H1 (cell line): ENCODE results near the gene TMEM132A. TPM values are rescaled to one million over a fixed set of nuclear protein-coding genes. Genes with fewer than 3 reads are reported as not detected.

Source experiments
- CTCF ChIA-PET: fragments of 300-600 bp; sonication (Branson Sonifier 250); formaldehyde crosslinking; loops from one replicate; lab custom pipeline; 2021; ENCODE audit not compliant: partially characterized antibody; lab: Charles Lee
- POLR2A ChIA-PET: fragments of 300-600 bp; sonication (Branson Sonifier 250); formaldehyde crosslinking; loops from one replicate; lab custom pipeline; 2021; ENCODE audit warnings: inconsistent platforms; ENCODE audit not compliant: partially characterized antibody; lab: Charles Lee
- DNase-seq, 2 experiments: peaks; one replicate each; pipeline versions ENCODE4 v3.0.0 to v3.0.0-alpha.2; 2010 to 2022; ENCODE audit warnings: low spot score in 2 of 2, low read depth in 1 of 2, mixed read lengths in 1 of 2
- FAIRE-seq: peaks from 2 replicates; lab custom pipeline; 2011; peaks lifted over from hg19 to GRCh38; lab: Jason Lieb, UNC
- H2AFZ ChIP-seq: 2 replicates; pipeline ENCODE4 v1.8.1; 2012; ENCODE audit warnings: low read length, inconsistent platforms
- H2AK5ac ChIP-seq: 2 replicates; pipeline ENCODE4 v1.6.1; 2013; ENCODE audit warnings: low read depth, low read length
- H2BK120ac ChIP-seq: replicated peaks from 2 replicates; pipeline ENCODE3; 2013; ENCODE audit warnings: low read depth, low read length, inconsistent platforms
- H2BK12ac ChIP-seq: 2 replicates; pipeline ENCODE4 v1.6.1; 2013; ENCODE audit warnings: low read depth, low read length
- H2BK15ac ChIP-seq: 2 replicates; pipeline ENCODE4 v1.6.1; 2013; ENCODE audit warnings: low read length
- H2BK20ac ChIP-seq: 2 replicates; pipeline ENCODE4 v1.6.1; 2013; ENCODE audit warnings: low read length
- H2BK5ac ChIP-seq: 2 replicates; pipeline ENCODE4 v1.6.1; 2013; ENCODE audit warnings: low read depth, low read length
- H3K14ac ChIP-seq: 2 replicates; pipeline ENCODE4 v1.6.1; 2013; ENCODE audit warnings: inconsistent platforms; ENCODE audit not compliant: insufficient read length
- H3K18ac ChIP-seq: 2 replicates; pipeline ENCODE4 v1.6.1; 2013; ENCODE audit warnings: low read length; ENCODE audit errors: extremely low read depth
- H3K23ac ChIP-seq: 2 replicates; pipeline ENCODE4 v1.6.1; 2013; ENCODE audit warnings: inconsistent platforms; ENCODE audit not compliant: insufficient read length
- H3K23me2 ChIP-seq: 2 replicates; pipeline ENCODE4 v1.6.1; 2013; ENCODE audit warnings: low read depth, low read length
- H3K27ac ChIP-seq: 2 replicates; pipeline ENCODE4 v1.6.1; 2011; ENCODE audit warnings: low read depth, low read length, inconsistent platforms
- H3K27me3 ChIP-seq, 4 experiments: replicated peaks in 1 of 4; 1 replicate in 1 of 4; 2 replicates in 3 of 4; pipeline versions ENCODE4 v1.6.1 to v1.8.1; 2011 to 2013; ENCODE audit warnings: low read length in 3 of 4, mild to moderate bottlenecking in 3 of 4, inconsistent platforms in 2 of 4, mixed read lengths in 2 of 4, moderate library complexity in 1 of 4; ENCODE audit not compliant: control insufficient read depth in 3 of 4, insufficient read depth in 3 of 4; ENCODE audit errors: extremely low read depth in 1 of 4
- H3K36me3 ChIP-seq, 4 experiments: 2 replicates each; pipeline versions ENCODE4 v1.6.1 to v1.8.1; 2011 to 2013; ENCODE audit warnings: mild to moderate bottlenecking in 4 of 4, low read length in 3 of 4, moderate library complexity in 2 of 4, control low read depth in 1 of 4, inconsistent platforms in 1 of 4; ENCODE audit not compliant: insufficient read depth in 4 of 4, control insufficient read depth in 2 of 4
- H3K4ac ChIP-seq: replicated peaks from 2 replicates; pipeline ENCODE3; 2013; ENCODE audit warnings: low read length, low read depth, mixed read lengths, inconsistent platforms; ENCODE audit not compliant: insufficient read length
- H3K4me1 ChIP-seq, 4 experiments: replicated peaks in 1 of 4; 1 replicate in 1 of 4; 2 replicates in 3 of 4; pipeline versions ENCODE4 v1.6.1 to v1.8.1; 2011 to 2013; ENCODE audit warnings: low read length in 3 of 4, inconsistent platforms in 2 of 4, mixed read lengths in 1 of 4; ENCODE audit not compliant: insufficient read depth in 4 of 4, control insufficient read depth in 3 of 4
- H3K4me2 ChIP-seq, 2 experiments: 2 replicates each; pipeline versions ENCODE4 v1.6.1 to v1.8.1; 2011 to 2013; ENCODE audit warnings: low read depth in 2 of 2, low read length in 2 of 2, control low read depth in 1 of 2, inconsistent platforms in 1 of 2, mild to moderate bottlenecking in 1 of 2; ENCODE audit not compliant: insufficient read depth in 1 of 2
- H3K4me3 ChIP-seq, 4 experiments: fragments of 200-600, 300-600 bp in 1 of 4; sonication (generic), shearing (Covaris generic), sonication (Bioruptor Twin) in 1 of 4; 2 replicates each; pipeline versions ENCODE4 v1.5.1 to v1.8.1; 2011 to 2016; ENCODE audit warnings: low read length in 4 of 4, low read depth in 3 of 4, control low read depth in 2 of 4, inconsistent platforms in 2 of 4, mild to moderate bottlenecking in 2 of 4, mixed read lengths in 1 of 4, moderate library complexity in 1 of 4; ENCODE audit not compliant: insufficient read depth in 2 of 4; ENCODE audit errors: extremely low read depth in 1 of 4
- H3K56ac ChIP-seq: replicated peaks from 2 replicates; pipeline ENCODE3; 2013; ENCODE audit warnings: low read depth, mild to moderate bottlenecking, mixed read lengths, low read length, inconsistent platforms; ENCODE audit not compliant: insufficient read length
- H3K79me1 ChIP-seq: 2 replicates; pipeline ENCODE4 v1.6.1; 2013; ENCODE audit warnings: low read depth, low read length, control low read depth
- H3K79me2 ChIP-seq, 2 experiments: 2 replicates each; pipeline versions ENCODE4 v1.6.1 to v1.8.1; 2012 to 2013; ENCODE audit warnings: low read length in 2 of 2, mild to moderate bottlenecking in 2 of 2, inconsistent platforms in 1 of 2; ENCODE audit not compliant: insufficient read depth in 2 of 2, control insufficient read depth in 1 of 2
- H3K9ac ChIP-seq, 4 experiments: replicated peaks in 1 of 4; 1 replicate in 1 of 4; 2 replicates in 3 of 4; pipeline versions ENCODE4 v1.6.1 to v1.8.1; 2011 to 2013; ENCODE audit warnings: low read depth in 3 of 4, low read length in 3 of 4, control low read depth in 2 of 4, mild to moderate bottlenecking in 2 of 4, moderate library complexity in 2 of 4, inconsistent platforms in 1 of 4; ENCODE audit errors: extremely low read depth in 1 of 4
- H3K9me3 ChIP-seq, 2 experiments: 2 replicates each; pipeline versions ENCODE4 v1.6.1 to v1.8.1; 2012 to 2013; ENCODE audit warnings: mild to moderate bottlenecking in 2 of 2, moderate library complexity in 2 of 2, control low read depth in 1 of 2, inconsistent platforms in 1 of 2, low read depth in 1 of 2, low read length in 1 of 2, mixed read lengths in 1 of 2; ENCODE audit not compliant: insufficient read depth in 2 of 2
- H4K20me1 ChIP-seq, 2 experiments: replicated peaks in 1 of 2; 2 replicates each; pipeline versions ENCODE3 to v1.8.1; 2011 to 2013; ENCODE audit warnings: inconsistent platforms in 2 of 2, low read length in 2 of 2, mild to moderate bottlenecking in 1 of 2; ENCODE audit not compliant: insufficient read depth in 2 of 2, control insufficient read depth in 1 of 2
- H4K5ac ChIP-seq: 2 replicates; pipeline ENCODE4 v1.6.1; 2013; ENCODE audit warnings: low read length, low read depth, mixed read lengths, inconsistent platforms; ENCODE audit not compliant: insufficient read length
- H4K8ac ChIP-seq: 2 replicates; pipeline ENCODE4 v1.8.0; 2013; ENCODE audit warnings: mild to moderate bottlenecking, moderate library complexity, low read length, inconsistent platforms; ENCODE audit not compliant: insufficient read depth; ENCODE audit errors: extremely low read depth
- H4K91ac ChIP-seq: replicated peaks from 2 replicates; pipeline ENCODE3; 2013; ENCODE audit warnings: low read length, mixed read lengths, inconsistent platforms; ENCODE audit not compliant: insufficient read length
- EZH2 ChIP-seq: fragments of 200-600 bp; sonication (generic); IDR thresholded peaks from 2 replicates; pipeline ENCODE4 v1.7.1; 2012; ENCODE audit warnings: low read depth, mild to moderate bottlenecking, moderate library complexity, low read length, inconsistent platforms; ENCODE audit not compliant: severe bottlenecking
- SAP30 ChIP-seq: fragments of 300-600 bp; sonication (generic); IDR thresholded peaks from 2 replicates; pipeline ENCODE4 v1.7.1; 2012; ENCODE audit warnings: low read length, moderate library complexity, mild to moderate bottlenecking, inconsistent platforms; ENCODE audit not compliant: insufficient read depth, insufficient replicate concordance
- SIRT6 ChIP-seq: IDR thresholded peaks from one replicate; pipeline ENCODE4 v1.7.1; 2012; ENCODE audit warnings: low read length, inconsistent platforms
- WGBS, 2 experiments: shearing (Covaris generic) in 1 of 2; methylation state at CpG; one replicate each; pipeline versions ENCODE4 v1.1.6 to v1.1.7; 2013 to 2015; ENCODE audit warnings: low lambda C conversion rate in 2 of 2, mixed read lengths in 2 of 2, inconsistent platforms in 1 of 2, low coverage in 1 of 2, missing lambda C conversion rate in 1 of 2; ENCODE audit not compliant: insufficient replicate concordance in 2 of 2, insufficient coverage in 1 of 2, insufficient read length in 1 of 2; ENCODE audit errors: extremely low coverage in 1 of 2, missing lambda C conversion rate in 1 of 2; 5-methylcytosine and 5-hydroxymethylcytosine counted together
- polyA plus RNA-seq, 7 experiments: library from polyadenylated mRNA; depleted of rRNA in 3 of 7; stranded (reverse) in 5 of 7; unstranded in 2 of 7; fragments of >200 nt in 5 of 7; fragments of 200-250 nt in 2 of 7; gene quantifications; 1 replicate in 5 of 7; 2 replicates in 1 of 7; 4 replicates in 1 of 7; pipeline versions ENCODE4 v1.2.1 to v1.2.3, GENCODE V29; 2011 to 2013; ENCODE audit warnings: missing spikeins in 2 of 7, mixed read lengths in 2 of 7
- total RNA-seq: library from RNA; stranded (reverse); fragmentation: NEBNext Ultra II Directional; extraction: Animal tissue kit (Norgen Biotek cat#: 25700); gene quantifications from 2 replicates; pipeline ENCODE4 v1.2.1, GENCODE V29; 2021

The TMEM132A gene
- total and polyA plus RNA-seq, 2 of the 8 experiments (the other 6 are each of a cell fraction or from before 2014, with no cell fraction given): 46.6 to 97.9 TPM

DNA sequence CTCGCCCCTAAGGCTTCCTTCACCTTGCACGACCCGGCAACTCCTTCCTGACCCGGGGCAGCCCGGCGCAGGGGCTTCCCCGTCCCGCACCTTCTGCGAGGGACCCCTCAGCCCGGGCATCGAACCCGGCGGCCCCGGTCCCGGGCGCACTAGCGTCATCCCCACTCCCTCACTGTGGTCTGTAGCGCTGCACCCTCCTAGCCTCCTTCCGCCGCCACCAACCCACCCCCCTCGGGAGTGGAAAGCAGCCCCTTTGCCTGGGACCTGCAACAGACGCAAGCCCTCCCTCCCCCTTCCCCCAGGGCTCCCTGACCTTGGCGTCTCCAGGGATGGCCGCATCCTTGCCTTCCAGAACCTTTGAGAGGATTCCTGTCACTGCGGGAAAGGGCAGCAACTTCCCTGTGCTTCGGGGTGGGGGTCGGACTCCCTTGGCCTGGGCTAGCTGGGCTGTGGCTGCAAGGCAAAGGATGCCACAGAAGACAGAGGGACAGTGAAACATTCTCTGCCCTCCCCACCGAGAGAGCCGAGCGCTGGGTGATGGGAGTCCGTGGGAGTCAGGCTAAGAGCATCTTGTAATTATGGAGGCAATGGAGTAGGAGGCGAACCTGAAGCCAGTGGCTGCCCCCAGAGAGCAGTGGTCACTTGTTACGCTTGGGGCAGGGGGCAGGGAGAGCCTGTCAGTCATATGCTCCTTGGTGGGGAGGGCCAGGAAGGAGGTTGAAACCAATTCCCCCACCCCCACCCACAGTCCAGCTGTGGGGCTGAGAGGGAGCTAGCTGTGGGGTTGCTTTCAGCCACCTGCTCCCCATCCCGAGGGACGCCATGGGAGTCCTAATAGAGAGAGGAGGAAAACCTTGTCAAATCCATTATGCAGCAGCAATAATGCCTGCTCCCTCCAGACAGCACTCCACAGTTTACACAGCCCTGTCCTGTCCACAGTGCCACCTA, 920 bp downstream of the TMEM132A start:
- DNase-seq: no peak

More for the DNA sequence above, 920 bp downstream of the TMEM132A start:
- Histone ChIP-seq H2BK20ac (no peak overlapping the region), H3K4me2 (peak overlapping the region; percentile 68 to 91), H2BK12ac (0 out of 2 replicates have a peak overlapping the region, but pooled peaks have one; percentile 39), H3K36me3 (peaks cover 9 to 34% (median 17%) of the 10 kb centered on the region in 4 experiments; a peak in 7 of 8 replicates), H3K18ac (peak overlapping the region; percentile 71; the same call in 1 of the 2 replicates), H3K4me3 (peak overlapping the region; percentile 70 to 95 (median 77)), H3K4me1 (peaks cover 5 to 14% (median 5%) of the 10 kb centered on the region in 4 experiments; a peak in 6 of 7 replicates), H3K27ac (no peak overlapping the region; the same call in 1 of the 2 replicates), H3K79me2 (no peaks in the 10 kb centered on the region), H3K23ac (no peak overlapping the region), H3K9ac (peak overlapping the region; percentile 34 to 86 (median 46)), H4K8ac (no peak overlapping the region; the same call in 1 of the 2 replicates), H2AFZ (no peak overlapping the region; the same call in 1 of the 2 replicates), H4K91ac (no peak overlapping the region), H3K56ac (no peak overlapping the region), H3K9me3 (no peaks in the 10 kb centered on the region), H3K4ac (peak overlapping the region; percentile 87), H2AK5ac (no peak overlapping the region; the same call in 1 of the 2 replicates), H2BK120ac (no peak overlapping the region), H3K27me3 (peaks cover 0 to 3% (median 0%) of the 10 kb centered on the region in 4 experiments; a peak in 1 of 7 replicates), H3K79me1 (peaks cover 11% of the 10 kb centered on the region), H4K5ac (no peak overlapping the region), H2BK15ac (no peak overlapping the region), H2BK5ac (0 out of 2 replicates have a peak overlapping the region, but pooled peaks have one; percentile 18), H3K14ac (no peak overlapping the region), H3K23me2 (peaks cover 11% of the 10 kb centered on the region; the same call in 1 of the 2 replicates), H4K20me1 (peaks cover 9 to 13% of the 10 kb centered on the region in 2 experiments)
- ChIA-PET POLR2A (interaction anchor here (0.9 to 5.7 kb wide), 4 partner anchors 11 to 26 kb away, joined by 3 to 26 read pairs (median 6); partner anchors contain the start of gene TMEM109), CTCF (interaction anchor here (1.2 to 1.9 kb wide), 2 partner anchors 10 to 16 kb away, joined by 4 to 7 read pairs; no protein-coding TSS in a partner anchor)
- WGBS, 2 experiments: 6% methylated on average over 34 of the region's 35 CpGs; no CpG with 5 or more reads in 1 of the 2 experiments
- no peak for FAIRE-seq
- peak; percentile 23 for TF ChIP-seq EZH2
- no peak for TF ChIP-seq SIRT6
- peak; percentile 75 for TF ChIP-seq SAP30
